ENCODE data around the gene CAPN9.
"Not testable (repeated sequence)": the region's sequence is repeated elsewhere in the genome, so short reads cannot be mapped to it uniquely, and the experiment has no call there.

The CAPN9 gene

GRCh38 chr1:230747127-230747730 lies at the start of gene CAPN9:
Gene CAPN9, plus strand, starts transcription at chr1:230747388. Its CDS starts 109 bp downstream, at chr1:230747497.
- no peak for FAIRE-seq

- no peak for FAIRE-seq
Measured at GRCh38 chr1:230698130-230698529, 49.1 kb upstream of the CAPN9 start.

GRCh38 chr1:230698964-230699363 lies 48.2 kb upstream of the CAPN9 start:
- not testable (repeated sequence) for FAIRE-seq

- no peak for FAIRE-seq
Measured at GRCh38 chr1:230699716-230700115, 47.5 kb upstream of the CAPN9 start.

GRCh38 chr1:230700132-230700531 lies 47.1 kb upstream of the CAPN9 start:
- no peak for FAIRE-seq

GRCh38 chr1:230701434-230701833 lies 45.8 kb upstream of the CAPN9 start:
- FAIRE-seq = no peak

GRCh38 chr1:230701895-230702768 lies 45.1 kb upstream of the CAPN9 start:
- no peak for FAIRE-seq

- no peak for FAIRE-seq
Measured at GRCh38 chr1:230702934-230703678, 44.1 kb upstream of the CAPN9 start.

- no peak for FAIRE-seq
Measured at GRCh38 chr1:230703679-230704385, 43.4 kb upstream of the CAPN9 start.

GRCh38 chr1:230704830-230705229 lies 42.4 kb upstream of the CAPN9 start:
- FAIRE-seq = no peak

GRCh38 chr1:230705289-230706019 lies 41.7 kb upstream of the CAPN9 start:
- no peak for FAIRE-seq

- no peak for FAIRE-seq
Measured at GRCh38 chr1:230706020-230706699, 41.0 kb upstream of the CAPN9 start.

- FAIRE-seq = no peak
Measured at GRCh38 chr1:230706887-230707731, 40.1 kb upstream of the CAPN9 start.

GRCh38 chr1:230707732-230708630 lies 39.2 kb upstream of the CAPN9 start:
- FAIRE-seq = no peak

- no peak for FAIRE-seq
Measured at GRCh38 chr1:230708631-230709580, 38.3 kb upstream of the CAPN9 start.

GRCh38 chr1:230709619-230710542 lies 37.3 kb upstream of the CAPN9 start:
- no peak for FAIRE-seq

- no peak for FAIRE-seq
Measured at GRCh38 chr1:230710543-230710904, 36.7 kb upstream of the CAPN9 start.
